Measurements from ENCODE around the gene LMTK2. TPM values are rescaled to one million over a fixed set of nuclear protein-coding genes. Genes with fewer than 3 reads are reported as not detected.
A peak's percentile ranks its signal among the peaks of the same experiment; 100 is the strongest.

The LMTK2 gene
- total RNA-seq, 1 donor from 2014 or later, result 32.5 TPM

DNA sequence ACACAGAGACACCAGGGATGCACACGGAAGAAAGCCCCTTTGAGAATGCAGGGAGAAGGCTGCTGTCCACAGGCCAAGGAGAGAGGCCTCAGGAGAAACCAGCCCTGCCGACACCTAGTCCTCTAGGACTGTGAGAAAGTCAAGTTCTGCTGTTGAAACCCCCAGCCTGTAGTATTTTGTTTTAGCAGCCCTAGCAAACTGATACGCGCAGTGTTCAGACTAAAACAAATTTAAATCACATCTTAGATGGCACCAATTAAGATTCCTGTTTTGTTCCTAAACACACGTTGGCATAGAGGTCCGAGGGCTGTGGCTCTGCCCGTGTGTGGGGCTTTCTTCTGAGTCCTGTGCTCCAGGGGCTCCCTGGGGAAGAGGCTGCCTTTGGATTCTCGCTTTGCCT lies 21.7 kb downstream of the LMTK2 start:
- Mint-ChIP-seq H3K4me1 (ENCODE audit: unreplicated experiment) (peaks cover 62% of the 10 kb centered on the region), H3K4me3 (ENCODE audit: unreplicated experiment) (no peak overlapping the region), H3K27me3 (ENCODE audit: unreplicated experiment) (peaks cover 6% of the 10 kb centered on the region), H3K9me3 (ENCODE audit: unreplicated experiment) (no peaks in the 10 kb centered on the region), H3K36me3 (ENCODE audit: low read depth, unreplicated experiment) (no peaks in the 10 kb centered on the region), H3K27ac (ENCODE audit: unreplicated experiment) (no peak overlapping the region)
- DNase-seq (ENCODE audit: low spot score), result no peak
- TF ChIP-seq, protein P1, sequence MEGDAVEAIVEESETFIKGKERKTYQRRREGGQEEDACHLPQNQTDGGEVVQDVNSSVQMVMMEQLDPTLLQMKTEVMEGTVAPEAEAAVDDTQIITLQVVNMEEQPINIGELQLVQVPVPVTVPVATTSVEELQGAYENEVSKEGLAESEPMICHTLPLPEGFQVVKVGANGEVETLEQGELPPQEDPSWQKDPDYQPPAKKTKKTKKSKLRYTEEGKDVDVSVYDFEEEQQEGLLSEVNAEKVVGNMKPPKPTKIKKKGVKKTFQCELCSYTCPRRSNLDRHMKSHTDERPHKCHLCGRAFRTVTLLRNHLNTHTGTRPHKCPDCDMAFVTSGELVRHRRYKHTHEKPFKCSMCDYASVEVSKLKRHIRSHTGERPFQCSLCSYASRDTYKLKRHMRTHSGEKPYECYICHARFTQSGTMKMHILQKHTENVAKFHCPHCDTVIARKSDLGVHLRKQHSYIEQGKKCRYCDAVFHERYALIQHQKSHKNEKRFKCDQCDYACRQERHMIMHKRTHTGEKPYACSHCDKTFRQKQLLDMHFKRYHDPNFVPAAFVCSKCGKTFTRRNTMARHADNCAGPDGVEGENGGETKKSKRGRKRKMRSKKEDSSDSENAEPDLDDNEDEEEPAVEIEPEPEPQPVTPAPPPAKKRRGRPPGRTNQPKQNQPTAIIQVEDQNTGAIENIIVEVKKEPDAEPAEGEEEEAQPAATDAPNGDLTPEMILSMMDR (IDR thresholded peaks at IDR 0.05; ENCODE audit: unreplicated experiment), result no peak

DNA sequence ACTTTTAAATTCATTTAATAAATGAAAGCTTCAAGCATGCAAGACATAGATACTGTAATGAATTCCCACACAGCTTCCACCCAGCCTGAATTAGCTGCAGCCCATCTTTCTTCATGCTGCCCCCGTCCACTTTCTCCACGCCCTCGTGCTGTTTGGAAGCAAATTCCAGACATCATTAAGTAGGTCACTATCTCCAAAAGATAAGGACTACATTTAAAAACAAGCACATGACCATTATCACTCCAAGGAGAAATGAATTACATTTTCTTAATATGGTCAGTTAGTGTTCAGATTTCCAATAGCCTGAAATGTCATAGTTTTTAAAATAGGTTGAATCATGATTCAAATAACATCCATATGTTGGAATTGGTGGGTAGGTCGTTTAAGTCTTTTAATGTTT lies 24.3 kb downstream of the LMTK2 start:
- peak overlapping the region; percentile 89 for H3K27ac Mint-ChIP-seq (ENCODE audit: unreplicated experiment)
- DNase-seq (ENCODE audit: low spot score), result no peak
- TF ChIP-seq, protein P1 (IDR thresholded peaks at IDR 0.05; ENCODE audit: unreplicated experiment), result no peak
- peaks cover 8% of the 10 kb centered on the region for H3K27me3 Mint-ChIP-seq (ENCODE audit: unreplicated experiment)
- peaks cover 69% of the 10 kb centered on the region for H3K4me1 Mint-ChIP-seq (ENCODE audit: unreplicated experiment)
- peaks cover 5% of the 10 kb centered on the region for H3K36me3 Mint-ChIP-seq (ENCODE audit: low read depth, unreplicated experiment)
- H3K4me3 Mint-ChIP-seq (ENCODE audit: unreplicated experiment), result no peak overlapping the region
- H3K9me3 Mint-ChIP-seq (ENCODE audit: unreplicated experiment), result no peaks in the 10 kb centered on the region

DNA sequence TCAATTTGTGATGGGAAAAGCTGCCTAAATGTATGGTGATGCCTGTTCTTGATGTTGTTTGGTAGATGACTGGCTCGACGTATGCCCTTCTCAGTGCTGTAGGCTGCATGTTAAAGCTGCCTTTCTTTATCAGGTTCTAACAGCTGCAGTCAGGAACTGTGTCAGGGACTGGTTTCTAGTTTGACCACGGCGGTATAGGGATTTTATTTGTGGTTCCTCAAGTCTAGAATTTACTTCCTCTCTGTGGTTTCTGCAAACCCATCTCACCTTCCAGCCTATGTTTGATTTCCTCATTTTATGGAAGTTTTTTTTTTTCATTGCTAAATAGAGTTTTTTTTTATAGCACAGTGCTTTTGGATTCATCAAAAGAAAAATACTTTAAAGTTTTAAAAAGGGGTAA lies 26.5 kb downstream of the LMTK2 start:
- H3K36me3 Mint-ChIP-seq (ENCODE audit: low read depth, unreplicated experiment), result peaks cover 12% of the 10 kb centered on the region
- peaks cover 66% of the 10 kb centered on the region for H3K4me1 Mint-ChIP-seq (ENCODE audit: unreplicated experiment)
- no peak overlapping the region for H3K4me3 Mint-ChIP-seq (ENCODE audit: unreplicated experiment)
- no peaks in the 10 kb centered on the region for H3K9me3 Mint-ChIP-seq (ENCODE audit: unreplicated experiment)
- no peak for DNase-seq (ENCODE audit: low spot score)
- TF ChIP-seq, protein P1 (IDR thresholded peaks at IDR 0.05; ENCODE audit: unreplicated experiment), result no peak
- peaks cover 8% of the 10 kb centered on the region for H3K27me3 Mint-ChIP-seq (ENCODE audit: unreplicated experiment)
- peak overlapping the region; percentile 77 for H3K27ac Mint-ChIP-seq (ENCODE audit: unreplicated experiment)

DNA sequence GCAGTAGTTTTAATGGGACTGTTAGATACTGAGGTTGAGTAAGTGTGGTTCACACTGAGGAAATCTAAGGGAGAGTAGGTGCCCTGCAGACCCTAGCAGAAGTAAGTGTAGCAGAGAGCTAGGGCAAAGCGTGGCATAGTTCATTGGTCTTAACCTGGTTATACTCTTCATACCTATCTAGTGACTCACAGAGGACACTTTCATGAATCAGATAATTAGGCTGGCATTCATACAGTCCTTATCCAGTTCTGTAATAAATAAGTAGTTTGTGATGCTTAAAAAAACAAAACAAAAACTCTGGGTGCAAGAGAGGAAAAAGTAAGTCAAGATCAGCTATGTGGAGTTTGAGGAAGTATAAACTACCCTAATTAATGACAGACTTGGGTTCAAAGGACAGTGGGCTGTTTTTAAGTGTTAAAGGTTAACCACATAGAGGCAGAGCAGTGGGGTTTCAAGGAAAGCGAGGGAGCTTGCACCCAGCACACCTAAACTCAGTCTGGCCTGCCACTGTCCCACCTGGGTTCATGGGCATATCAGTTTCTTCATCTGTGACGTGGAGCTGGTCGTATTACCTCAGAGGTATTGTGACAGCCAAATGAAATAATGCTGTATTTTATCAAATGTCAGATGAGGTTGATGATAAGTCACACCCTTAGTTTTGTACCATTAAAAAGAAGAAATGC lies 27.1 kb downstream of the LMTK2 start:
- peak overlapping the region; percentile 60 for H3K4me3 Mint-ChIP-seq (ENCODE audit: unreplicated experiment)
- no peak for DNase-seq (ENCODE audit: low spot score)
- TF ChIP-seq, protein P1 (IDR thresholded peaks at IDR 0.05; ENCODE audit: unreplicated experiment), result no peak
- no peaks in the 10 kb centered on the region for H3K9me3 Mint-ChIP-seq (ENCODE audit: unreplicated experiment)
- H3K27me3 Mint-ChIP-seq (ENCODE audit: unreplicated experiment), result peaks cover 8% of the 10 kb centered on the region
- peak overlapping the region; percentile 77 for H3K27ac Mint-ChIP-seq (ENCODE audit: unreplicated experiment)
- peaks cover 66% of the 10 kb centered on the region for H3K4me1 Mint-ChIP-seq (ENCODE audit: unreplicated experiment)
- peaks cover 12% of the 10 kb centered on the region for H3K36me3 Mint-ChIP-seq (ENCODE audit: low read depth, unreplicated experiment)

DNA sequence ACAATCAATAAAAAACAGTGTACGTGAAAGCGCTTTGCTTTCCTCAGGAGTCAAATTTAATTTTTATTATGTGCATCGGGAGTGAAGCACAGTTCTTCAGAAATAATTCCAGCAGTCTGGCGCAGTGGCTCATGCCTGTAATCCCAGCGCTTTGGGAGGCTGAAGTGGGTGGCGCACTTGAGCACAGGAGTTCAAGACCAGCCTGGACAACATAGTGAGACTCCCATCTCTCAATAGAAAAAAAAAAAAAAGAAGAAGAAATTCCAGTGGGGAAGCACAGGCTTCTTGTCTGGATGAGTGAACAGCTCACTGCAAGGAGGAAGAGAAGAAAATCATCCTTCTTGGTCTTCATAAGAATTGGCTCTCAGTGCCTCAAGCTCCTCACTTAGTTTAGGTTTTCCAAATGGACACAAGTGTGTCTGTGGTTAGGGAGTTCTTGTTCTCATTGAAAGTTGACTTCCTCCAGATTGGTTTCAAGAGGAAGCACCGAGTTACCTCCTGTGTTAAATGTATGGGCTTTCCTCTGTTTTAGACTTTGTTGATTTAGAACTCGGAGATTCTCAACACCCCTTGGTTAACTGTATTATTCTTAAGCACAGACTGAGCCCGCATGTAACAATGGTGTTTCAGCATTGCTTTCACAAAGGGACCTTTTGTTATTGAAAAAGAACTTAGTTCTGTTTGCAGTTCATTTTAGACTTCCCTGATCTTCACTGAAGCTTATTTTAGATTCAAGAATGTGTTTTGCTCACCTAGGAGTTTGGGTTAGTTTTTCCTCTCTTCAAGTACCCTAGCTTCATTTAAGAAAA lies 28.0 kb downstream of the LMTK2 start:
- Mint-ChIP-seq H3K9me3 (ENCODE audit: unreplicated experiment) (no peaks in the 10 kb centered on the region), H3K36me3 (ENCODE audit: low read depth, unreplicated experiment) (peaks cover 16% of the 10 kb centered on the region), H3K4me1 (ENCODE audit: unreplicated experiment) (peaks cover 63% of the 10 kb centered on the region), H3K4me3 (ENCODE audit: unreplicated experiment) (peak overlapping the region; percentile 60), H3K27ac (ENCODE audit: unreplicated experiment) (peak overlapping the region; percentile 69), H3K27me3 (ENCODE audit: unreplicated experiment) (peaks cover 8% of the 10 kb centered on the region)
- DNase-seq (ENCODE audit: low spot score), result no peak
- TF ChIP-seq, protein P1 (IDR thresholded peaks at IDR 0.05; ENCODE audit: unreplicated experiment), result no peak
